GM21576 (cell line): ENCODE data around the gene TARDBP.
"Not testable (repeated sequence)": the region's sequence is repeated elsewhere in the genome, so short reads cannot be mapped to it uniquely, and the experiment has no call there.

Source experiments
- ATAC-seq: cut with Tn5 transposase; IDR thresholded peaks from one replicate; pipeline ENCODE4 v1.9.1; 2021; ENCODE audit warnings: mild to moderate bottlenecking, moderate library complexity; ENCODE audit not compliant: unreplicated experiment

The TARDBP gene

GRCh38 chr1:11012260-11013159, at the start of gene TARDBP:
Gene TARDBP, plus strand, starts transcription at chr1:11012654. Its CDS starts 1,074 bp downstream, at chr1:11013728.
- peak; percentile 84 for ATAC-seq

- no peak for ATAC-seq
Observed at GRCh38 chr1:10965546-10966226, 46.8 kb upstream of the TARDBP start.

GRCh38 chr1:10967090-10967489, 45.4 kb upstream of the TARDBP start:
- no peak for ATAC-seq

- no peak for ATAC-seq
Observed at GRCh38 chr1:10968411-10968826, 44.0 kb upstream of the TARDBP start.

GRCh38 chr1:10969267-10969970, 43.0 kb upstream of the TARDBP start:
- ATAC-seq, result no peak

GRCh38 chr1:10969971-10970332, 42.5 kb upstream of the TARDBP start:
- ATAC-seq, result no peak

GRCh38 chr1:10973552-10973951, 38.9 kb upstream of the TARDBP start:
- ATAC-seq, result no peak

GRCh38 chr1:10973956-10974881, 38.2 kb upstream of the TARDBP start:
- ATAC-seq, result no peak

GRCh38 chr1:10975567-10976326, 36.7 kb upstream of the TARDBP start:
- no peak for ATAC-seq

- ATAC-seq, result no peak
Observed at GRCh38 chr1:10978719-10979118, 33.7 kb upstream of the TARDBP start.

GRCh38 chr1:10979483-10979920, 33.0 kb upstream of the TARDBP start:
- no peak for ATAC-seq

GRCh38 chr1:10980094-10980577, 32.3 kb upstream of the TARDBP start:
- ATAC-seq, result no peak

- no peak for ATAC-seq
Observed at GRCh38 chr1:10980841-10981727, 31.4 kb upstream of the TARDBP start.

- ATAC-seq, result peak; percentile 31
Observed at GRCh38 chr1:10986525-10986890, 25.9 kb upstream of the TARDBP start.

GRCh38 chr1:10987840-10988417, 24.5 kb upstream of the TARDBP start:
- ATAC-seq, result no peak

- no peak for ATAC-seq
Observed at GRCh38 chr1:10989095-10989494, 23.4 kb upstream of the TARDBP start.

GRCh38 chr1:10989920-10990516, 22.4 kb upstream of the TARDBP start:
- not testable (repeated sequence) for ATAC-seq

- no peak for ATAC-seq
Observed at GRCh38 chr1:10990828-10991227, 21.6 kb upstream of the TARDBP start.
